Tongue (tissue), 2 donors: ENCODE measurements around the gene NEK1. TPM values are rescaled to one million over a fixed set of nuclear protein-coding genes. Genes with fewer than 3 reads are reported as not detected.
"Not testable (repeated sequence)": the region's sequence is repeated elsewhere in the genome, so short reads cannot be mapped to it uniquely, and the experiment has no call there.

Experiments
- DNase-seq: peaks from one replicate; pipeline ENCODE4 v3.0.0-alpha.2; 2015
- total RNA-seq: library from RNA; depleted of rRNA; stranded (reverse); fragments of >200 nt; gene quantifications from one replicate; pipeline ENCODE4 v1.2.3, GENCODE V29; 2014

NEK1 gene
- total RNA-seq, 1 donor from 2014 or later = 16.6 TPM

DNA sequence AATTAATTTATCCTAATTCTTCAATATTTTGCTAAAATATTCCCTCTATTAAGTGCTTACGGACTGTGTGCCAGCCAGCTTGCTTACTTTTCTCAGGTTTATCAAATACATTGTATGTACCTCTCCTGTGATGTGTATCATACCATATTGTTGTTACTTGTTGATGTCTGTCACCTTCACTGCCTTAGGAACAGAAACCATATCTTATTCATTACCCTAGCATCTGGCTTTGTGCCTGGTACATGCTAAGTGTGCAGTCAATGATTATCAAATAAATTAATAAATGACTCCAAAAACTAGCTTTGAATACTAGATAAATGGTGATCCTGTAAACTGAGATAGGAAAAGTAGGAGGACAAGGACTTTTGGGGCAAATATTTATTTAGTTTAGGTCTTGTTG, 14.9 kb upstream of the NEK1 start:
- no peak for DNase-seq

DNA sequence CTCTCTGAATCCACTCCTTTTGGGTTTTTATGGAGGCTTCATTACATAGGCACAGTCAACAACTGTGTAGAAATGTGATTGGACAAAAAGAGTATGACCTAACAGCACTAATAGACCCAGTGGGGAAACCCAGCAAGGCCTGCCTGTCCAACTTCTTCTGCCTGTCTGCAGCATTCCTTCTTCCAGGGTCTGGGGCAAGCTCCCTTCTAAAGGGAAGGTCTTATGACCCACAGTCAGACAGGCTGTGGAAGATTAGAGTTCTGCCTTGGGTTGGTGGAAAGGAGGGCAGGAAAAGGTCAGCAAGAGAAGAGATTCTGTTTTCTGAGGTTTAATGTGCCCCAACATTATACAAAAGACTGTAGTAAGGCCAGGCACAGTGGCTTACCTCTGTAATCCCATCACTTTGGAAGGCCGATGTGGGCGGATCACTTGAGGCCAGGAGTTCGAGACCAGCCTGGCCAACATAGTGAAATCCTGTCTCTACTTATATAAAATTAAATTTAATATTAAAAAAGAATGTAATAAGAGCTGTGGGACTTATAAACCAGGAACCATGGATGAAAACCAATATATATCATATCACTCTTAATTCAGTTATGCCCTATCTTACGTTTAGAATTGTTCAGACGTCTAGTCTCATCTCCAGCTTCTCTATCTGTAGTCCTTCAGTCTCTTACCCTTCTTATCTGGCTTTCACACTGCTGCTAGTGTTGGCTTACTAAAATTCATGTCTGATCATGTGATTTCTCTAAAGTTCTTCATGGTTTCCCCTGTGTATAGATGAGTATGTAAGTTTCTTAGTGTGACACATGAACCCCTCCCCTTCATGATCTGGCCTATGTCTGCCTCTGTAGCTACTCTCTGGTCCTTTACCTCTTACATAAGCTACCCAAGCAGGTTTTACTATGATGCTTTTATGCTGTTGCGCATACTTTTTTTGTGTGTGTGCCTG, 14.2 kb upstream of the NEK1 start:
- DNase-seq = no peak

DNA sequence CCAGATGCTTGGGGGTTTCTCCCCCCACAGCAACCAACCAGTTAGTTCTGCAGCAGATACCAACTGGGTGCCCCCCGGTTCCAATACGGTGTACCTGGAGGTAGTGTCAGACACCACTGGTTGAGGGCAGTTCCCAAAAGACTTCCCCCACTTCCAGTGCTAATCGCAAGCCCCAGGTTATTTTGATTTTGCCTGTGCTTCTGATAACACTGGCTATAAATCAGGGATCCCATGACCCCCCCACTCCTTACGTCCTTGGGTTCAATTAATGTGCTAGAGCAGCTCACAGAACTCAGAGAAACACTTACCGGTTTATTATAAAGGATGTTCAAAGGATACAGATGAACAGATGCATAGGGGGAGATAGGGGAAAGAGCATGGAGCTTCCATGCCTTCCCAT, 13.5 kb upstream of the NEK1 start:
- DNase-seq = no peak

DNA sequence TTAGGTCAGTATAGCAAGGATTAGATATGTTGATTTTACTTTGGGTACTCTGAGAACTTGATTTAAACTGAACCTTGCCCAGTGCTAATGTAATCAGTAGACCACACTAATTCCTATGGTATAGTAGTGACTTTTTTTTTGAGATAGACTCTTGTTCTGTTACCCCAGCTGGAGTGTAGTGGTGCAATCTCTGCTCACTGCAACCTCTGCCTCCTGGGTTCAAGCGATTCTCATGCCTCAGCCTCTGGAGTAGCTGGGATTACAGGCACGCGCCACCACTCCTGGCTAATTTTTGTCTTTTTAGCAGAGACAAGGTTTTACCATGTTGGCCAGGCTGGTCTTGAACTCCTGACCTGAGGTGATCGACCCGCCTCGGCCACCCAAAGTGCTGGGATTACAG, 11.6 kb upstream of the NEK1 start:
- DNase-seq = not testable (repeated sequence)

DNA sequence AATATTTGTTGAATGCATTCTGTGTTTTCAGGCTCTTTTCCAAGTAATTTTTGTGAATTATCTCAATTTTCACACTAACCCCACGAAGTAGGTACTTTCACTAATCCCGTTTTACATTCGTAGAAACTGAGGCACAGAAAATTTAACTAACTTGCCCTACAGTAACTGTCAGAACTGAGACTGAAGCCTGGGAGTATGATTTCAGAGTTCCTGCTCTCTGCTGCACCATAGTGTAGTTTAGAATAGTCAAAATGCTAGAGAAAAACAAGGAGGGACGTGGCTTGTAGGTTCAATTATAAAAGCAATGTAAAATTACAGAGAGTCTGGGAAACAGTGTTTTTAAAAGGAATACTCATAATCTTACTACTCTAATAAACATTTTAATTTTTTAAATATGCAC, 10.2 kb upstream of the NEK1 start:
- no peak for DNase-seq

DNA sequence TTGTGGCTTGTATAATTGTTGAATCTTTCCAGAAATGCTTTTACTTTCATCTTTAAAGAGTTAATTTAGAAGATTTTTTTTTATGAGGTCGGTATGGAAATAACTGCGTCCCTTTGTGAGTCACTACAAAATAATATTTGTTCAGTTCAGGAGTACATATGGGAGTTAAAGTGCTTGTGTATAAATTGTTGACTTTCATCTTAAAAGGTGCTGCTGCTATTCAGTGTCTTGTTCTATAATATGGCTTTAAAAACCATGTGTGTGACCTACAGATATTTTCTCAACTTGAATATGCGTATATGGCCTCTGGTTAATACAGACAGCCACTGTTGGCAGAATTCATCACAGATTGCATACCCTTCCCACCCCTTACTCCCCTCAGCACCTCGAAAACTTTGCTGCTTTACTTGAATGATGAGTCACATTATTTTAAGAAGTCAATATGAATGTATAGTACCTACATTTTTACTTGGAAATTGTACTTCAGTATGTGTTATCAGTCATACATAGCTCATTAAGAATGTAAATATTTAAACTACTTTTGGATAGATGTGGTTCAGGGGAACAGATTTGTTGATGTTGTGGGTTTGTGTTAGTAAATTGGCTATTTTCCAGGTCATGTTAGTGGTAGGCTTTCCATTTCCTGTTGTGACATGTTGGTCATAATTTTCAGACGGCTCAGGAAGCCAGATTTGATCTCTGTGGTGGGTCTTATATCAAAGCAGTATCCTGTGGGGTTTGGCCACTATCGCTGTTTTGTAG, 9.5 kb upstream of the NEK1 start:
- peak; percentile 22 for DNase-seq

DNA sequence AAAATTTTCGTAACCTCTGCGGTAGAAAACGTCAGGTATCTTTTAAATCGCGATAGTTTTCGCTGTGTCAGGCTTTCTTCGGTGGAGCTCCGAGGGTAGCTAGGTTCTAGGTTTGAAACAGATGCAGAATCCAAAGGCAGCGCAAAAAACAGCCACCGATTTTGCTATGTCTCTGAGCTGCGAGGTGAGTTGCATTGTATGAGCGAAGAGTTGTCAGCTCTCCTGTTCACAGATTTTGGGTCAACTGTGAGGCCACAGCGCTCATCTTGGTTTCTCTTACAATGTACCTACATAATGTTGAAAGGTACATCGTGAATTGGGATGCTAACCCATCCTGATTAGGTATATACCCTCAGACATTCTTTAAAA, 8.5 kb upstream of the NEK1 start:
- peak; percentile 62 for DNase-seq

DNA sequence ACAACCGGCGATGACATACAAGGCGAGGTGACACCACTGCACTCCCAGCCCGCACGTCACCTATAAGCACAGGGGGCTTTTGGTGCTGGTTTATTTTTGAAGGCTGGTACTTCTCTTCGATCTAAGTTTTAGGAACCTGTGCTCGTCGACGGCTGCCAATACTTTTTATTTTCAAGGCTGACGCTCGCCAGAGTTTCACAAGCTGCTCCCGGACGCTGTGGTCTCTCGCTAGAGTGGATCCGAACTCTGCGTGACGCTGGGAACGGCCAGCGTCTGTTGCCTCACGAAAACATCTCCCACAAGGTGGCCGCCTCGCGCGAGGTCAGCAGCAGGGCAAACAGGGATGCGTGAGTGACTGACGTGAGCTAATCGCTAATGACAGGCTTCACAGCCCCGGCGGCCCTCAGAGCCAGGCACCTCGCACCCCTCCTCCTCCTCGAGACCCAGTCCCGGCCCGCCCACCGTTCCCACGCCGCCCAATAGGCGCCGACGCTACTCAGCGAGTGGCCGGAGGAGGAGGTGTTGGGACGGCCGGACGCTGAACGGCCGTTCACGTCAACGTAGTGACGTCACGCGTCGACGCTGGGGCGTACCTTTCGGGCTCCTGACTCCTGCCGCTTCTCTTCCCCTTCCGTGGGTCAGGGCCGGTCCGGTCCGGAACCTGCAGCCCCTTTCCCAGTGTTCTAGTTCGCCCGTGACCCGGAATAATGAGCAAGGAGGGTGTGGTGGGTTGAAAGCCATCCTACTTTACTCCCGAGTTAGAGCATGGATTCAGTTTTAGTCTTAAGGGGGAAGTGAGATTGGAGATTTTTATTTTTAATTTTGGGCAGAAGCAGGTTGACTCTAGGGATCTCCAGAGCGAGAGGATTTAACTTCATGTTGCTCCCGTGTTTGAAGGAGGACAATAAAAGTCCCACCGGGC, 7.8 kb upstream of the NEK1 start, which contains the start of gene CLCN3:
TSS of gene CLCN3 (plus strand) at position 621 of the 922 bp plus-strand sequence. CDS start 15,351 bp downstream, outside the sequence.
- DNase-seq = peak; percentile 99

DNA sequence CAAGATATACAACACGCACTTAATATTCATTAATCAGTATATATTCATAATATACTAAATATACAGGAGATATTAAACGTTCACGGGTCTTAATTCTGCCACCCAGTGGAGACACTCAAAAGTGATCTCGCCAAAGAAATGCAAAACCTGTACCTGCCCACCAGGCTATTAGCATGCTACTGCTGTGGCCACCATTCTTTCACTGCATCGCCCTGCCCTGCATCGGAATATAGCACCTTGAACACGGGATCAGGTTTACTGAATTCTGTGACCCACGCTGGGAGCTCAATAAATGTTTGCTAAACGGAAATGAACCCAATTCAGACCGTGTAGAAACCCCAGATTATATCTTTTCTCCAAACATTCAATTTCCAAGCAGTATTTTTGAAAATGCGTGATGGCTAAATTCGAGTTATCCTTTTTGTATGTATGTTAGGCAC, 7.2 kb upstream of the NEK1 start:
- DNase-seq = peak; percentile 64

DNA sequence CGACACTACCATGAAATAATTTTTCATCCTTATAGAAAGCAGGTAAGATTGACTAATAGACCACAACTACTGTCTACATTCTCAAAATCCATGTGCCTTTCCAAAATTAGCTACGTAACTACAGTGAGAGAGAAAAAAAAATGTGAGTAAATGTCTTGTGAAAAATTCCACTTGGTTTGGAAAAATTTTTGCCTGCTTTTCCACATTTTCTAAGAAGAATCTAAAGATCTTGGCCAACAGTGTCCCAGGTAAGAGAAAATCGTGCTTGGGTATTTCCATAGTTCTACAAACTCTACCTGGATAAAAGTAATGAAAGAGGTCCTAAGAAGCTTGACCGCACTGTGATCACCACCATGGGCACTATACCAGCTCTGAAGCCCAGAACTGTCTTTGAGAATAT, 6.6 kb upstream of the NEK1 start:
- no peak for DNase-seq

DNA sequence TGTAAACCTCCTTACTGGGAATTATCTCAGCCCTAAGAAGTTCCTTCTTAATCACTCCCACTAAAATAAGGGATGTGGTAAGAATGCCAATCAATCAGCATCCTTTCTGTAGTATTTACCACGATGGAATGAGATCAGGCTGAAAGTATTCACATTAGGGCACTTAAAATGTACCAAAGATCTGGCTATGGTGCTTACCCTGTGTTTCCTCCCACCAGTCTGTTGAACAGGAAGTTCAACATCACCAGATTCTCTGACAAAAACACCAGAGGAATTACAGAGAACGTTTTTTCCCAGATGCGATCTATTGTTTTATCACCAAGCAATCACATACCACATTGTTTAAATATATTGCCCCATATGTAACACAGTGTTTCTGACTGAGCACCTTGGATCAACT, 5.9 kb upstream of the NEK1 start:
- DNase-seq = no peak

DNA sequence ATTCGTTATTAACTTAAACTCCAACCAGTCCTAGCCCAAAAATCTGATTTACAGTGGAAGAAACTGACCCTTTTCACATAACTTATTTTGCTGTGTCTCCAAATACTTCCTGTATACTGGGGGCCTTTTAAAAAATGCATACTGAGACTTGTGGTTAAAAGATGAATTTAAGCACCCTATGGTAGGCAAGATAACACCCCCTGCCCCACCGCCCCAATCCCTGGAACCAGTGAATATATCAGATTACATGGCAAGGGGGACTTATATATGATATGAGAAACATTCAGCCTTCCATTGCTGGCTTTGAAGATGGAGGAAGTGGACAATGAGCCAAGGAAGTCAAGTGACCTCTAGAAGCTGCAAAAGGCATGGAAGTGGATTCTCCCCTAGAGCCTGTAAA, 4.9 kb upstream of the NEK1 start:
- DNase-seq = no peak

DNA sequence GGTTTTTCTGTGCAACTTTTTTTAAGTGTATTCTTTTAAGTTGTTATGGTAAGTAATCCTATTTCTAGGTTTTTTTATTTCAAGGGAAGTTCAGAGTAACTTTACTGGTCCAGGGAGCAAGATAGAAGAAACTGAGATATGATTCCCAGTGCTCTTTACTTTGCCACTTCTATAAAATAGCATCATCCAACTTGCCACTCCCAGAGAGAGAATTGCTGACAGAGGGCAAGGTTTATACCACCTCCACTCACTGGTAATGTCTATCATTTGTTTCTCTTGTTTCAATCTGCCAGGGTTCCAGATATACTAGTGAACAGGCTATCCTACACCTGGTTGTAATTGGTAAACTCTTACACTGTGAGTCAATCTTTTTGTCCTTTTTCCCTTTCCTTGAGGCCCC, 4.5 kb upstream of the NEK1 start:
- DNase-seq = no peak

DNA sequence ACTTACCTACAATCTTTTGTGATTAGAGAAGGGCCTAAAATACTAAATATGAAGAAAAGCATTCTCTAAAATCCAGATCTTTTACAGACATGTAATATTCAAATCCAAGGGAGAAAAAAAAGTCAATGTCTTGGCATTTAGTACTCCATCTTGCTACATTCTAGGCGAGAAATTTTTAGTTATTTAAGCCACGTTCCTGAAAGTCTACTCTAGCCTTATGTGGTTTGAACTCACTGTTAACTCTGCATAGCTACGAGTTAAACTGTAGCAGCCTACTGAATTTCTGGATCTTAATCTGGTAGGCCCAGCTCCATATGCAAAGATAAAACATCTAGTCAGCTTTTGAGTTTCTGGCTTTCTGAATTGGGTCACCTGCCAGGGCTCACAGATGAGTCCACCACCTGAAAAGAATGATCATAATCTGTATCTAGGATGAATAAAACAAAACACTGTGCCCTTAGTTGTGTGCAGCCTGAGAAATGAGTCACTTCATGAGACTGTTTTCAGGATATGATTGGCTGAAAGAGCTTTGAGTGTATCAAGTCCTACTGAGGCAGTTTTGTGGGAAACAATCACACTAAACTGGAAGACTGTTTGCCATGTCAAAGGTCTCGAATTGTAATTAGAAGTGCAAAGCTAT, 3.2 kb upstream of the NEK1 start:
- no peak for DNase-seq

DNA sequence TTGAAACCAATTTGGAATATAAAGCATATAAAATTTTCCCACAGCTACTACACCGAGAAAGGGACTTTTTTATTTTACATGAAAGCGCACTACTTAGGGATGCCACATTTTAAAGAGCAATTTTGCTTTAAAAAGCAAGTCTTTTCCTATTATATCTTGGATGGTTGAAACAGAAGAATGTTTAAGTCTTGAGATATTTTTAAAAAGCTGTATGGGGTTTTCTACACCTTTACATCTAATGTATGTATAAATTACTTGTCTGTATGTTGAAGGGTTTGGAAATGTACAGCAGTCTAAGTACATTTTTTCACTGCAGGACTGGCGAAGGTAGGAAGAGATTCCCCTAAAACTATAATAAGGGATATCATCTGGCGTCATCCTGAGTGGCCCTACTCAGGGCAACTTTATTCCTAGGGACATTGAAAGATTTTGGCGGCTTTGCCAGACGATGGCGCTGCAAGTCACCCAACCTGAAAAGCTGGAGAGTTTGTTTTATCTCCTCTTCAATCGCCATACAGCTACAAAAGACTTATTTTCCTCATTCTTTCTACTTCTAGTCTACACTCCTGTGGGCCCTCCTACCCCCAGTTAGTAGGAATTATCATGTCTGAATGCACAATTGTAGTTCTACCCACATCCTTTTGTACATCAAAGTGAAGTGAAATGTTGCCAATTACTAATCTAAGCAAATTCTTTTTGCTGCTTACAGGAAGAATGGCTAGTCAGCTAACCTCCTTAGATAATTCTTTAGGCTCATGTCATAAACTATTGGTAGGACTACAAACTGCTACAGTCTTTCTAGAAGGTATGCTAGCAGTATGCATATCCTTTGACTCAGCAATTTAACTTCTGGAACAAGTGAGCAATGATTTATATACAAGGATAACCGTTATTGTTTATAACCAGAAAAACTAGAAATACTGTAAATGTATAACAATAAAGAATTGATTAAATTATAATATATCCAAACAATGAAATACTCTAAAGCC, 782 bp upstream of the NEK1 start:
- DNase-seq = peak; percentile 91

DNA sequence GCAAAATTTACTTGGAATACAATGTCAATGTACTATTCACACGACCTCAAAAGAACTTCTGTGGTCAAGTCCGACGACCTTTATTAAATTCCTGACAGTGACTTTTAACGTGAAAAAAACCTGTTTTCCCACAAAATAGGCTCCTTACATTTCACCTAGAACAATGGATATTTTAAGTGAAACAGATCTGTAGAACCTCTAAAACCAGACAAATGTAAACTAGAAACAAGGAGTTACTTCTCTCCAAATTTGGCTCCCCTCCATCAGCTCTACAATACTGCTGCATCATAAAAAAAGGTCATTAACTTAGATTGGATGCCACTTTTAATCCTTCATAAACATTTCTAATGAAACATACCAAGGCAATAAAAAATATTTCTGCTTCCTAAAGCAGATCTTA, 1.2 kb downstream of the NEK1 start:
- peak; percentile 29 for DNase-seq

DNA sequence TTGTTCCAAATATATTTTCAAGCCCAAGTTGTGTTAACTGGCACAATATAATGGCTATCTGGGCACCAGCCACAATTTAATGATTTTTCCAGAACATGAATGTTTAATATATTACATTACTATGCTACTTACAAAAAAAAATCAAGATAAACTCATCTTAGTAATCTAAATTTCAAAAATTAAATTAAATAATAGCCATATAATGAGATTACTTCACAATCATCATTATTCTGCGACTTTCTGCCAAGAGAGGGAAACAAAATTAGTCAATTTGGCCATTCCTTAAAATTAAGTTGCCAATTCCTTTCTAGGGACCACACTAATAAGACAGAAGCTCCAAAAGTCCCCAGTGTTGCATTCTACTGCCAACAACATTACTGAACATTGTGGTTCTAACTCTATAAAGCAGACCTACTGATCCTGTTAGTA, 7.5 kb downstream of the NEK1 start:
- no peak for DNase-seq

DNA sequence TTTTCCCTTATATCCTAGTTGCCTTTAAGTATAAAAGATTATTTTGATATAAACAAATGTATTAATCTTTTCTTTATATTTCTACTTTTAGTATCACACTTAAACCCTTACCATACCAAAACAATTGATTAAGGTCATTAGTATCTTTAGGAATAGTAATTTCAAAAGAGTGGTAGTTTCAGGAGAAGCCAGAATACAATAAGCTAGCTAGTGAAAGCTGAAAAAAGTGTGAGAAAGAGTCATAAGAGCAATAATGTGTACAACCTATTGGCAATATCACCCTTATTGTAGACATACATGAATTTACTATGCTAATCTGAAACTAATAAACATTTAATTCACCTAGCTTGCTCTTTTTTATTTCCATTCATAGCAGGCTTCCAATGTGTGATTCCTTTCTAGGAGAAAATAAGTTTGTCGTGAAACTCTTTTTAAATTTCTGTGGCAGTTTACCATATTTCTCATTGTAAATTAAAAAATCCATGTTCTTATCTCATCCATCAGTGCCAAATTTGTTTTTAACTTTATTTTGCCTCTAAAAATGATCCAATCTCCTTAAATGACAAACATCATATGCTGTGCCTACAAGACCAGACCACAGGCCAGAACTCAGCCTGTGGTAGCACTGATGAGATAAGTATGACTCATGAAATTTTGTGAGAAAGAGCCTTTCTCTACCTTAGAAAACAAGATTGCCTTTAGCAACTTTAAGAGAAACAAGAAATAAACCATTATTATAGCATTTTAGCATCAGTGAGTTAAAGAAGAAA, 8.1 kb downstream of the NEK1 start:
- DNase-seq = no peak

DNA sequence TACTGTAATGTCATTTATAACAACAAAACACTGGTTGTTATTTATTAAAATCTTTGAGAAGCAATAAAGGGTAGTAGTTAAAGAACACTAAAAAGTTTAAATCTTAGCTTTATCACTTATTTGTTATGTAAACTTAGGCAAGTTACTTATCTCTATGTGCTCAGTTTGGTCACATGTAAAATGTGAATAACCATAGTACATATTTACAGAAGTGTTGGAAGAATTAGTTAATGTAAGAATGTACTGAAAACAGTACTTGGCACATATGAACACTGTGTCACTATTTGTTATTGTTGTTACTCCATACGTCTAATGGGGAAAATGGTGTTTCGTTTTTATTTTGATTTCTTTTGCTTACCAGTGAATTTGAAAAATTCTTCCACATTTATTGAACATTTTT, 9.1 kb downstream of the NEK1 start:
- no peak for DNase-seq
